ENCODE data around the gene ELOVL1. TPM values are rescaled to one million over a fixed set of nuclear protein-coding genes. Genes with fewer than 3 reads are reported as not detected.

The ELOVL1 gene
- total RNA-seq, 4 donors from 2014 or later: 48.6 to 66.6 (median 50.8) TPM

DNA sequence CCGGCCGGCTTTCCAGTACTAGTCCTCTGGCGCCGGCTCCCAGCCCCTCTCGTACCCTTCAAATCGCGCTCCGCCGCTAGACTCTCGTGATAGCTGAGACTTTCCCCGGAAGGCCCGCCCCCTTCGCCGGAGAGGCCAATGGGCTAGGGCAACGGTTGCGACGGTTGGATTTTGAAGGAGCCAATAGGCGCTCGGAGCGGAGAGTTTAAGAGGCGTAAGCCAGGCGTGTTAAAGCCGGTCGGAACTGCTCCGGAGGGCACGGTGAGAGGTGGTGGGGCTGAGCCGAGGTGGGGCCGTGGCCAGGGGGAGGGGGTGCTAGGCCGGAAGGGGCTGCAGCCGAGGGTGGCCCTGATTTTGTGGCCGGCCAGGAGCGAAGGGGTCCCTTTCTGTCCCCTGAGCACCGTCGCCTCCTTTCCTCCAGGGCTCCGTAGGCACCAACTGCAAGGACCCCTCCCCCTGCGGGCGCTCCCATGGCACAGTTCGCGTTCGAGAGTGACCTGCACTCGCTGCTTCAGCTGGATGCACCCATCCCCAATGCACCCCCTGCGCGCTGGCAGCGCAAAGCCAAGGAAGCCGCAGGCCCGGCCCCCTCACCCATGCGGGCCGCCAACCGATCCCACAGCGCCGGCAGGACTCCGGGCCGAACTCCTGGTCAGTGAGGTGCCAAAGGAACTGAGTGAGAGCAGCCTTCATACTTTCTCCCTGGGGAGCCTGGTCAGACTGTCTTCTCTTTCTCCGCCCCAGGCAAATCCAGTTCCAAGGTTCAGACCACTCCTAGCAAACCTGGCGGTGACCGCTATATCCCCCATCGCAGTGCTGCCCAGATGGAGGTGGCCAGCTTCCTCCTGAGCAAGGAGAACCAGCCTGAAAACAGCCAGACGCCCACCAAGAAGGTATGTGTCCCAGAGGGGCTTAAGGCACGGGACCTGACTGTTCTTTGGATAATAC lies 8.8 kb downstream of the ELOVL1 start, which contains the start of gene CDC20:
TSS of gene CDC20 (plus strand) at position 236 of the 948 bp plus-strand sequence. CDS start at position 471, 235 bp downstream.
- peak within 1 kb of the TSS; percentile 80 to 93 (median 90) for H3K27ac ChIP-seq
- H3K4me1 ChIP-seq: peaks cover 0 to 18% (median 2%) of the 10 kb centered on the region in 4 donors
- TF ChIP-seq, protein P1, sequence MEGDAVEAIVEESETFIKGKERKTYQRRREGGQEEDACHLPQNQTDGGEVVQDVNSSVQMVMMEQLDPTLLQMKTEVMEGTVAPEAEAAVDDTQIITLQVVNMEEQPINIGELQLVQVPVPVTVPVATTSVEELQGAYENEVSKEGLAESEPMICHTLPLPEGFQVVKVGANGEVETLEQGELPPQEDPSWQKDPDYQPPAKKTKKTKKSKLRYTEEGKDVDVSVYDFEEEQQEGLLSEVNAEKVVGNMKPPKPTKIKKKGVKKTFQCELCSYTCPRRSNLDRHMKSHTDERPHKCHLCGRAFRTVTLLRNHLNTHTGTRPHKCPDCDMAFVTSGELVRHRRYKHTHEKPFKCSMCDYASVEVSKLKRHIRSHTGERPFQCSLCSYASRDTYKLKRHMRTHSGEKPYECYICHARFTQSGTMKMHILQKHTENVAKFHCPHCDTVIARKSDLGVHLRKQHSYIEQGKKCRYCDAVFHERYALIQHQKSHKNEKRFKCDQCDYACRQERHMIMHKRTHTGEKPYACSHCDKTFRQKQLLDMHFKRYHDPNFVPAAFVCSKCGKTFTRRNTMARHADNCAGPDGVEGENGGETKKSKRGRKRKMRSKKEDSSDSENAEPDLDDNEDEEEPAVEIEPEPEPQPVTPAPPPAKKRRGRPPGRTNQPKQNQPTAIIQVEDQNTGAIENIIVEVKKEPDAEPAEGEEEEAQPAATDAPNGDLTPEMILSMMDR (IDR thresholded peaks at IDR 0.05): no peak
- TF ChIP-seq POLR2A (IDR thresholded peaks at IDR 0.05) (peak in 1 of 2 donors; percentile 23), EP300 (IDR thresholded peaks at IDR 0.05) (peak in 1 of 2 donors; percentile 55)
- no peaks in the 10 kb centered on the region for H3K9me3 ChIP-seq
- H3K36me3 ChIP-seq: peaks cover 0 to 39% (median 13%) of the 10 kb centered on the region in 3 donors
- DNase-seq (ENCODE audit: low spot score in 2 of 2): peak; percentile 98 to 99
- H3K4me3 ChIP-seq: peak within 1 kb of the TSS; percentile 47 to 78 (median 63)
- WGBS, 2 donors: 2% methylated on average over 53 to 57 of the region's 59 CpGs
- H3K27me3 ChIP-seq: no peaks in the 10 kb centered on the region

DNA sequence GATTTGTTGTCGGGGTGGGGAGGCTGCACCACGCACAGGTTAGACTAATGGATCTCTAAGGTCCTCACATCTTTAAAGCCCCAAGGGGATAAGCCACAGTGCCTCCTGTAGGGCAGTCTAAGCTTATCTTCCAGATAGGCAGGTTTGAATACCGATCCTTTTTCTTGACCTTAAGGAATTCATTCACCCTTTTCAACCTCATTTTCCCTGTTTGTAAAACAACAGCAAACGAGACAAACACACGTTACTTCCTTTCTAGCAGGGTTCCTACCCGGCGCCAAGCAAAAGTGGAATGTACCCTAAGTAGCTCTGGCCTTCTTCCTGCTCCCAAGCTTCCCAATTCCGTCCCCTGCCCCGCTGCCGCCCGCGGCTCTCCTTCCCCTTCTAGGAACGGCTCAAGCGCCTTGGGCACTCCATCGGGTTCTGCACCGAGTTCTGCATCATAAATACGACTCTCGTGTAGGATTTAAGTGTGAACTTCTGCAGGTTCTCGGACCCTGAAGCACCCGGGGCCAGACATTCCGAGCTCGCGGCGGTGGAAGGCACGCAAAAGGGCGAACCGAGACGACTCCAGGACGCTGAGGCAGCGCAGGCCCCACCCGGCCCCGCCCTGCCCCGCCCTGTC lies 9.6 kb downstream of the ELOVL1 start:
- no peaks in the 10 kb centered on the region for H3K27me3 ChIP-seq
- H3K36me3 ChIP-seq: peaks cover 0 to 31% (median 7%) of the 10 kb centered on the region in 3 donors
- DNase-seq (ENCODE audit: low spot score in 2 of 2): no peak
- H3K4me3 ChIP-seq: peak overlapping the region; percentile 47 to 78 (median 63)
- WGBS, 2 donors: 1% methylated on average over 20 to 30 of the region's 33 CpGs
- peaks cover 0 to 18% (median 2%) of the 10 kb centered on the region in 4 donors for H3K4me1 ChIP-seq
- TF ChIP-seq POLR2A (IDR thresholded peaks at IDR 0.05) (peak in 1 of 2 donors; percentile 46), EP300 (IDR thresholded peaks at IDR 0.05) (no peak)
- TF ChIP-seq, protein P1 (IDR thresholded peaks at IDR 0.05): no peak
- no peaks in the 10 kb centered on the region for H3K9me3 ChIP-seq
- peak overlapping the region; percentile 80 to 93 (median 90) for H3K27ac ChIP-seq

DNA sequence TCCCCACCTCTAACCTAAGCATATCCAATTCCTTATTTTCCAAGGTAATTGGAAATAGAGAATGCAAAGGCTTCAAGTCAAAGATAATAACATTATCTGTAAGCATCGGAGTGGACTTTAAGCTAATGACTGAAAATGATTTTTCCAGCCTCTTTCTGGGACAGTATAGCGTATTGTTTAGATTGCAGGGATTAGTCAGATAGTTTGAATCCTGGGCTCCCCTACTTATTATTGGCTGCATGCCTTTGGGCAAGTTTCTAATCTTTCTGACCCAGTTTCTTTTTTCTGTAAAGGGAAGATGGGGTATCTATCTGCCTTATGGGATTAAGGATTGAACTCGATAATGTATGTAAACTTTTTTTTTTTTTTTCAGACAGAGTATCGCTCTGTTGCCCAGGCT lies 10.6 kb downstream of the ELOVL1 start:
- Histone ChIP-seq H3K9me3 (no peaks in the 10 kb centered on the region), H3K27me3 (no peaks in the 10 kb centered on the region), H3K27ac (no peak overlapping the region), H3K4me3 (no peak overlapping the region), H3K36me3 (peaks cover 0 to 21% (median 0%) of the 10 kb centered on the region in 3 donors), H3K4me1 (peaks cover 0 to 18% (median 2%) of the 10 kb centered on the region in 4 donors)
- DNase-seq (ENCODE audit: low spot score in 2 of 2): no peak
- 89 to 96% methylated on average over 4 of the region's 4 CpGs for WGBS, 2 donors
- TF ChIP-seq, protein P1 (IDR thresholded peaks at IDR 0.05): no peak
- TF ChIP-seq EP300 (IDR thresholded peaks at IDR 0.05): no peak
- no peak for TF ChIP-seq POLR2A (IDR thresholded peaks at IDR 0.05)

DNA sequence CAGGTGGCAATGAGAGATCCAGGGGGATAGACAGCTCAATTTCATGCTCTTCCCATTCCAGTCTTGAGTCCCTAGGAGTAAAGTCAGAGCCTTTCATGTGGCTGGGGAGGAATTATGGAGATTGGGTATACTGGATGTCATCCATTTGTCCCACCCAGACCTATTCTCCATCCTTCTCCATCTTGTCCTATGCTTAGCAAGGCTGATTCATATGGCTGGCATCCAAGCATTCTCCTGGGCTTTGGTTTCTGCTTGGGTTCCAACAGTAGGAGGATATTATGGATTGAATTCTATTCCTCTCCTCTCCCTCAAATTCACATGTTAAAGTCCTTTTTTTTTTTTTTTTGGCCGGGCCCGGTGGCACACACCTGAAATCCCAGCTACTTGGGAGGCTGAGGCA lies 12.9 kb downstream of the ELOVL1 start:
- TF ChIP-seq POLR2A (IDR thresholded peaks at IDR 0.05) (no peak), EP300 (IDR thresholded peaks at IDR 0.05) (no peak)
- TF ChIP-seq, protein P1 (IDR thresholded peaks at IDR 0.05): no peak
- no peak for DNase-seq (ENCODE audit: low spot score in 2 of 2)

More for the DNA sequence above, 12.9 kb downstream of the ELOVL1 start:
- Histone ChIP-seq H3K27ac (no peak overlapping the region), H3K36me3 (no peaks in the 10 kb centered on the region), H3K9me3 (no peaks in the 10 kb centered on the region), H3K27me3 (no peaks in the 10 kb centered on the region), H3K4me3 (no peak overlapping the region), H3K4me1 (peaks cover 0 to 22% (median 2%) of the 10 kb centered on the region in 4 donors)
- 96 to 99% methylated on average over 2 of the region's 2 CpGs for WGBS, 2 donors

Measured in tibial nerve (tissue), 4 donors.